Ovary (tissue), 3 donors: ENCODE results near the gene UROC1.

Experiments used
- CTCF ChIP-seq, 3 donors: fragments of 450-650 bp in 2 of 3; fragments of 200-600 bp in 1 of 3; IDR thresholded peaks; one replicate each; pipeline versions ENCODE4 v1.5.1 to v1.8.0; 2016 to 2022; ENCODE audit warnings: antibody characterized with exemption in 3 of 3, mild to moderate bottlenecking in 1 of 3
- POLR2A ChIP-seq: fragments of 450-650 bp; IDR thresholded peaks from one replicate; pipeline ENCODE4 v1.6.1; 2017; ENCODE audit warnings: antibody characterized with exemption, mild to moderate bottlenecking, moderate library complexity
- donor health status: DM: no; HTN: no; CAD: no.

- TF ChIP-seq CTCF (IDR thresholded peaks at IDR 0.05), result no peak
- no peak for TF ChIP-seq POLR2A
These were observed 19.6 kb upstream of the UROC1 start for GRCh38 chr3:126537116-126537729.
